Small intestine (tissue), 7 donors: ENCODE results near the gene ENDOD1. TPM values are rescaled to one million over a fixed set of nuclear protein-coding genes. Genes with fewer than 3 reads are reported as not detected.

Source experiments
- DNase-seq, 2 donors: peaks; one replicate each; pipeline versions ENCODE4 v3.0.0 to v3.0.0-alpha.2; 2013
- FAIRE-seq: peaks from 2 replicates; lab custom pipeline; 2012; peaks lifted over from hg19 to GRCh38; lab: Jason Lieb, UNC
- H3K27ac ChIP-seq, 3 donors: one replicate each; pipeline ENCODE4 v1.5.1; 2013; ENCODE audit warnings: low read length in 2 of 3, mild to moderate bottlenecking in 2 of 3, control low read depth in 1 of 3, inconsistent platforms in 1 of 3, low read depth in 1 of 3, moderate library complexity in 1 of 3
- H3K27me3 ChIP-seq, 3 donors: one replicate each; pipeline ENCODE4 v1.6.1; 2013; ENCODE audit warnings: low read length in 3 of 3, inconsistent platforms in 1 of 3; ENCODE audit not compliant: control insufficient read depth in 3 of 3, insufficient read depth in 3 of 3
- H3K36me3 ChIP-seq, 3 donors: one replicate each; pipeline ENCODE4 v1.6.1; 2013; ENCODE audit warnings: low read length in 3 of 3, inconsistent platforms in 1 of 3, low read depth in 1 of 3, mild to moderate bottlenecking in 1 of 3, moderate library complexity in 1 of 3; ENCODE audit not compliant: control insufficient read depth in 3 of 3, insufficient read depth in 2 of 3
- H3K4me1 ChIP-seq, 3 donors: one replicate each; pipeline ENCODE4 v1.6.1; 2013; ENCODE audit warnings: low read length in 2 of 3, inconsistent platforms in 1 of 3, low read depth in 1 of 3, mild to moderate bottlenecking in 1 of 3, moderate library complexity in 1 of 3; ENCODE audit not compliant: control insufficient read depth in 3 of 3, insufficient read depth in 2 of 3
- H3K4me3 ChIP-seq, 3 donors: one replicate each; pipeline ENCODE4 v1.5.1; 2013; ENCODE audit warnings: low read length in 3 of 3, control low read depth in 1 of 3, inconsistent platforms in 1 of 3, low read depth in 1 of 3, mild to moderate bottlenecking in 1 of 3, moderate library complexity in 1 of 3
- H3K9me3 ChIP-seq, 2 donors: one replicate each; pipeline ENCODE4 v1.6.1; 2013; ENCODE audit warnings: low read depth in 1 of 2, low read length in 1 of 2; ENCODE audit not compliant: control insufficient read depth in 2 of 2, insufficient read depth in 1 of 2
- WGBS, 3 donors: extraction: QIAGEN DNeasy Blood & Tissue Kit; methylation state at CpG; one replicate each; pipeline ENCODE4 v1.1.7; 2013; 5-methylcytosine and 5-hydroxymethylcytosine counted together
- polyA plus RNA-seq, 4 donors: library from polyadenylated mRNA; stranded (reverse) in 3 of 4; unstranded in 1 of 4; fragments of 200-250 nt in 3 of 4; fragments of 120-200 nt in 1 of 4; gene quantifications; one replicate each; pipeline versions ENCODE4 v1.2.1 to v1.2.3, GENCODE V29; 2013
- donor health status: healthy with polysubstance abuse.
- donor health status: control.
- donor health status: control.
- donor health status: Bipolar disorder and iron deficiency.
- donor health status: healthy.

Gene ENDOD1
- polyA plus RNA-seq, 4 donors = 4.3 to 38.2 (median 12.2) TPM

GRCh38 chr11:95078526-95078925 lies 11.1 kb upstream of the ENDOD1 start:
- Histone ChIP-seq H3K4me3 (no peak overlapping the region), H3K9me3 (no peaks in the 10 kb centered on the region), H3K36me3 (no peaks in the 10 kb centered on the region), H3K27me3 (no peaks in the 10 kb centered on the region), H3K4me1 (peaks cover 0 to 5% (median 4%) of the 10 kb centered on the region in 3 donors), H3K27ac (no peak overlapping the region)
- DNase-seq = no peak
- WGBS, 3 donors = 74 to 81% (median 78%) methylated on average over 1 of the region's 1 CpG
- no peak for FAIRE-seq

GRCh38 chr11:95081010-95081409 lies 8.6 kb upstream of the ENDOD1 start:
- DNase-seq (no peak), FAIRE-seq (no peak)
- 58 to 67% (median 66%) methylated on average over 5 of the region's 5 CpGs for WGBS, 3 donors
- Histone ChIP-seq H3K4me1 (no peaks in the 10 kb centered on the region), H3K27ac (no peak overlapping the region), H3K36me3 (no peaks in the 10 kb centered on the region), H3K9me3 (no peaks in the 10 kb centered on the region), H3K4me3 (no peak overlapping the region), H3K27me3 (no peaks in the 10 kb centered on the region)

GRCh38 chr11:95081412-95081811 lies 8.2 kb upstream of the ENDOD1 start:
- DNase-seq (peak in 1 of 2 donors; percentile 7), FAIRE-seq (no peak)
- Histone ChIP-seq H3K27me3 (no peaks in the 10 kb centered on the region), H3K4me3 (no peak overlapping the region), H3K9me3 (no peaks in the 10 kb centered on the region), H3K27ac (peak overlapping the region in 1 of 3 donors; percentile 5), H3K36me3 (no peaks in the 10 kb centered on the region), H3K4me1 (no peaks in the 10 kb centered on the region)
- WGBS, 3 donors = 52 to 78% (median 72%) methylated on average over 4 of the region's 4 CpGs

GRCh38 chr11:95082576-95083001 lies 7.1 kb upstream of the ENDOD1 start:
- no peak for DNase-seq
- Histone ChIP-seq H3K4me1 (no peaks in the 10 kb centered on the region), H3K36me3 (no peaks in the 10 kb centered on the region), H3K27ac (no peak overlapping the region), H3K4me3 (no peak overlapping the region), H3K27me3 (no peaks in the 10 kb centered on the region), H3K9me3 (no peaks in the 10 kb centered on the region)
- 88 to 92% (median 90%) methylated on average over 2 of the region's 2 CpGs for WGBS, 3 donors
- FAIRE-seq = no peak

- no peak overlapping the region for H3K27ac ChIP-seq
- no peaks in the 10 kb centered on the region for H3K4me1 ChIP-seq
- DNase-seq = no peak
- no peak overlapping the region for H3K4me3 ChIP-seq
- no peaks in the 10 kb centered on the region for H3K9me3 ChIP-seq
- no peaks in the 10 kb centered on the region for H3K27me3 ChIP-seq
- no peaks in the 10 kb centered on the region for H3K36me3 ChIP-seq
- FAIRE-seq = no peak
Measured at GRCh38 chr11:95084509-95084908, 5.1 kb upstream of the ENDOD1 start.

GRCh38 chr11:95085117-95085816 lies 4.4 kb upstream of the ENDOD1 start:
- WGBS, 3 donors = 87 to 90% (median 89%) methylated on average over 3 of the region's 3 CpGs
- H3K27ac ChIP-seq = no peak overlapping the region
- no peak for DNase-seq
- no peaks in the 10 kb centered on the region for H3K36me3 ChIP-seq
- H3K4me3 ChIP-seq = no peak overlapping the region
- no peaks in the 10 kb centered on the region for H3K27me3 ChIP-seq
- no peak for FAIRE-seq
- no peaks in the 10 kb centered on the region for H3K9me3 ChIP-seq
- no peaks in the 10 kb centered on the region for H3K4me1 ChIP-seq

GRCh38 chr11:95086151-95086550 lies 3.5 kb upstream of the ENDOD1 start:
- Histone ChIP-seq H3K36me3 (no peaks in the 10 kb centered on the region), H3K9me3 (no peaks in the 10 kb centered on the region), H3K4me3 (no peak overlapping the region), H3K27me3 (no peaks in the 10 kb centered on the region), H3K27ac (no peak overlapping the region), H3K4me1 (peaks cover 3 to 8% (median 3%) of the 10 kb centered on the region in 3 donors)
- FAIRE-seq (no peak), DNase-seq (no peak)
- 92 to 98% (median 94%) methylated on average over 2 of the region's 2 CpGs for WGBS, 3 donors

GRCh38 chr11:95086836-95087570 lies 2.6 kb upstream of the ENDOD1 start:
- Histone ChIP-seq H3K27me3 (no peaks in the 10 kb centered on the region), H3K4me3 (no peak overlapping the region), H3K27ac (no peak overlapping the region), H3K9me3 (no peaks in the 10 kb centered on the region), H3K4me1 (peaks cover 4 to 17% (median 4%) of the 10 kb centered on the region in 3 donors), H3K36me3 (no peaks in the 10 kb centered on the region)
- DNase-seq = no peak
- WGBS, 3 donors = 88 to 100% (median 93%) methylated on average over 1 of the region's 1 CpG
- no peak for FAIRE-seq
